K562 (cell line): Measurements from ENCODE around the gene BEND6. TPM values are rescaled to one million over a fixed set of nuclear protein-coding genes. Genes with fewer than 3 reads are reported as not detected.

Source experiments
- ATAC-seq: fragments of 200-7000 bp; cut with Tn5 transposase; 3 replicates; pipeline ENCODE4 v1.9.1; 2020; ENCODE audit warnings: moderate library complexity
- BruUV-seq: library from RNA; stranded (reverse); fragments of 400-500 nt; replicated peaks from 2 replicates; lab custom pipeline; 2021; lab: Mats Ljungman, UMichigan
- CTCF ChIA-PET: fragments of 300-600 bp; formaldehyde crosslinking; extraction: SDS; loops from one replicate; lab custom pipeline; 2021; ENCODE audit warnings: low intra/inter-chr PET ratio; lab: Yijun Ruan, JAX
- POLR2A ChIA-PET: fragments of 300-600, 350-650 bp; sonication (Branson Sonifier 250); formaldehyde crosslinking; extraction: SDS; loops from one replicate; lab custom pipeline; 2021; ENCODE audit warnings: antibody characterized with exemption, inconsistent platforms; lab: Yijun Ruan, JAX
- DNase-seq, 4 experiments: peaks; one replicate each; pipeline versions ENCODE4 v3.0.0 to v3.0.0-alpha.2; 2011 to 2018; ENCODE audit warnings: low spot score in 3 of 4, mixed read lengths in 3 of 4; ENCODE audit errors: extremely low read depth in 1 of 4
- FAIRE-seq: peaks from 2 replicates; lab custom pipeline; 2011; peaks lifted over from hg19 to GRCh38; lab: Jason Lieb, UNC
- H2AFZ ChIP-seq: 2 replicates; pipeline ENCODE4 v1.6.0; 2011; ENCODE audit warnings: low read depth, low read length, control low read depth, inconsistent platforms
- H3K27ac ChIP-seq: fragments of 200-600 bp; 3 replicates; pipeline ENCODE4 v1.8.0; 2011; ENCODE audit warnings: low read depth, mild to moderate bottlenecking, control low read depth, inconsistent platforms, low read length, moderate library complexity, mixed read lengths; ENCODE audit errors: extremely low read depth
- H3K27me3 ChIP-seq, 2 experiments: fragments of 300-600 bp in 1 of 2; 2 replicates in 1 of 2; 3 replicates in 1 of 2; pipeline versions ENCODE4 v1.6.0 to v1.8.0; 2011; ENCODE audit warnings: inconsistent platforms in 2 of 2, low read length in 2 of 2, mild to moderate bottlenecking in 1 of 2, mixed read lengths in 1 of 2, moderate library complexity in 1 of 2; ENCODE audit not compliant: control insufficient read depth in 2 of 2, insufficient read depth in 2 of 2
- H3K36me3 ChIP-seq: fragments of 300-600 bp; 3 replicates; pipeline ENCODE4 v1.8.0; 2011; ENCODE audit warnings: mild to moderate bottlenecking, low read length, inconsistent platforms; ENCODE audit not compliant: control insufficient read depth, insufficient read depth
- H3K4me1 ChIP-seq, 2 experiments: fragments of 200-600 bp in 1 of 2; replicated peaks in 1 of 2; 2 replicates in 1 of 2; 3 replicates in 1 of 2; pipeline versions ENCODE4 v1.5.1 to v1.8.0; 2011; ENCODE audit warnings: inconsistent platforms in 2 of 2, low read length in 2 of 2, mild to moderate bottlenecking in 1 of 2, mixed read lengths in 1 of 2, moderate library complexity in 1 of 2; ENCODE audit not compliant: control insufficient read depth in 2 of 2, insufficient read depth in 2 of 2
- H3K4me2 ChIP-seq: 2 replicates; pipeline ENCODE4 v1.6.1; 2011; ENCODE audit warnings: low read length, control low read depth, inconsistent platforms, mixed read lengths; ENCODE audit not compliant: insufficient read depth
- H3K4me3 ChIP-seq: fragments of 200-600 bp; sonication (generic), shearing (Covaris generic); 2 replicates; pipeline ENCODE4 v1.5.1; 2016; ENCODE audit warnings: control low read depth, inconsistent platforms
- H3K79me2 ChIP-seq: fragments of 200-600 bp; 3 replicates; pipeline ENCODE4 v1.8.0; 2011; ENCODE audit warnings: low read length, inconsistent platforms; ENCODE audit not compliant: control insufficient read depth, insufficient read depth
- H3K9ac ChIP-seq, 2 experiments: 2 replicates each; pipeline versions ENCODE4 v1.6.0 to v1.6.1; 2011; ENCODE audit warnings: low read depth in 2 of 2, low read length in 2 of 2, control low read depth in 1 of 2, inconsistent platforms in 1 of 2, mild to moderate bottlenecking in 1 of 2, mixed read lengths in 1 of 2; ENCODE audit not compliant: insufficient read depth in 1 of 2
- H3K9me1 ChIP-seq: one replicate; pipeline ENCODE4 v1.6.0; 2011; ENCODE audit warnings: inconsistent platforms, mild to moderate bottlenecking, low read length, moderate library complexity; ENCODE audit not compliant: control insufficient read depth, insufficient read depth
- H3K9me3 ChIP-seq: replicated peaks from 2 replicates; pipeline ENCODE4 v1.5.1; 2011; ENCODE audit warnings: low read depth, low read length, inconsistent platforms; ENCODE audit not compliant: control insufficient read depth, insufficient read depth
- H4K20me1 ChIP-seq: replicated peaks from 2 replicates; pipeline ENCODE4 v1.6.1; 2011; ENCODE audit warnings: low read length, inconsistent platforms, mixed read lengths; ENCODE audit not compliant: control insufficient read depth, insufficient read depth
- CBFA2T3 ChIP-seq: fragments of 450-650 bp; IDR thresholded peaks from 2 replicates; pipeline ENCODE4 v1.6.1; 2017
- CEBPG ChIP-seq, 3 experiments: fragments of 200-800 bp in 1 of 3; sonication (Bioruptor generic) in 1 of 3; sonication (generic) in 1 of 3; formaldehyde crosslinking in 1 of 3; IDR thresholded peaks in 2 of 3; conservative IDR thresholded peaks in 1 of 3; 2 replicates each; pipeline versions ENCODE4 v1.6.1 to v1.8.0; 2016 to 2022; ENCODE audit warnings: missing compliant biosample characterization in 2 of 3, missing genetic modification characterization in 2 of 3, mild to moderate bottlenecking in 1 of 3, missing genetic modification reagents in 1 of 3
- FOSL1 ChIP-seq: fragments of 200-800 bp; sonication (Bioruptor generic); conservative IDR thresholded peaks from 2 replicates; pipeline ENCODE4 v1.6.1; 2016; ENCODE audit warnings: missing genetic modification characterization, missing compliant biosample characterization
- NELFE ChIP-seq: IDR thresholded peaks from 2 replicates; pipeline ENCODE4 v1.6.1; 2011; ENCODE audit warnings: mild to moderate bottlenecking; ENCODE audit not compliant: insufficient read depth, insufficient read length
- PCBP2 ChIP-seq: fragments of 200-400 bp; formaldehyde crosslinking; IDR thresholded peaks from 2 replicates; pipeline ENCODE4 v1.6.1; 2018; ENCODE audit warnings: low read length, low read depth, mild to moderate bottlenecking, moderate library complexity; ENCODE audit not compliant: poor library complexity, severe bottlenecking
- PTTG1 ChIP-seq: fragments of 450-650 bp; IDR thresholded peaks from 2 replicates; pipeline ENCODE4 v1.6.1; 2016; ENCODE audit warnings: low read depth, mild to moderate bottlenecking, missing genetic modification characterization, missing compliant biosample characterization
- TCF3 ChIP-seq: sonication (generic); formaldehyde crosslinking; IDR thresholded peaks from 2 replicates; pipeline ENCODE4 v1.4.0; 2020; ENCODE audit warnings: mild to moderate bottlenecking, missing genetic modification reagents
- TEAD4 ChIP-seq, 2 experiments: sonication (generic) in 1 of 2; formaldehyde crosslinking in 1 of 2; IDR thresholded peaks; 2 replicates each; pipeline versions ENCODE4 v1.6.1 to v1.8.0; 2012 to 2022; ENCODE audit warnings: borderline replicate concordance in 1 of 2, inconsistent platforms in 1 of 2, low read length in 1 of 2, mild to moderate bottlenecking in 1 of 2, missing genetic modification reagents in 1 of 2
- WGBS: fragments of 100-300 bp; shearing (Covaris generic); methylation state at CpG from one replicate; pipeline ENCODE4 v1.1.6; 2016; ENCODE audit warnings: low coverage, mixed read lengths; ENCODE audit not compliant: insufficient coverage; ENCODE audit errors: missing lambda C conversion rate; 5-methylcytosine and 5-hydroxymethylcytosine counted together
- in situ Hi-C: fragments of 300-500 bp; cut with MboI; formaldehyde crosslinking; loops from 4 replicates; pipeline ENCODE4 v1.15.0; 2018; ENCODE audit warnings: inconsistent platforms, mixed read lengths
- intact Hi-C: fragments of 100-400 bp; cut with micrococcal nuclease; formaldehyde crosslinking; loops from 2 replicates; pipeline ENCODE4 v1.14.2; 2022
- polyA plus RNA-seq, 8 experiments: library from polyadenylated mRNA; depleted of rRNA in 4 of 8; stranded (reverse) in 5 of 8; unstranded in 3 of 8; fragments of >200 nt; fragmentation: Nextera tagmentation in 2 of 8; fragmentation: Illumina TruSeq in 1 of 8; extraction: Ambion mirVana in 2 of 8; extraction: Trizol in 1 of 8; gene quantifications; 2 replicates each; pipeline versions ENCODE4 v1.2.1 to v1.2.3, GENCODE V29; 2011 to 2014; ENCODE audit warnings: inconsistent platforms in 1 of 8, missing spikeins in 1 of 8
- total RNA-seq, 7 experiments: library from RNA; depleted of rRNA in 6 of 7; stranded (reverse); fragments of >200 nt in 6 of 7; fragmentation: Illumina TruSeq in 2 of 7; extraction: Trizol in 2 of 7; gene quantifications; 2 replicates each; pipeline versions ENCODE4 v1.2.1 to v1.2.3, GENCODE V29; 2011 to 2021; ENCODE audit warnings: low replicate concordance in 1 of 7
- TF ChIP-seq, protein P1 (sequence below): sonication (generic); formaldehyde crosslinking; IDR thresholded peaks from 2 replicates; pipeline ENCODE4 v1.9.0; 2022; ENCODE audit warnings: mild to moderate bottlenecking, missing genetic modification reagents

BEND6 gene
- total and polyA plus RNA-seq, 9 of the 15 experiments (the other 6 are each of a cell fraction or from before 2014, with no cell fraction given) = 0.37 to 4.0 (median 1.1) TPM

DNA sequence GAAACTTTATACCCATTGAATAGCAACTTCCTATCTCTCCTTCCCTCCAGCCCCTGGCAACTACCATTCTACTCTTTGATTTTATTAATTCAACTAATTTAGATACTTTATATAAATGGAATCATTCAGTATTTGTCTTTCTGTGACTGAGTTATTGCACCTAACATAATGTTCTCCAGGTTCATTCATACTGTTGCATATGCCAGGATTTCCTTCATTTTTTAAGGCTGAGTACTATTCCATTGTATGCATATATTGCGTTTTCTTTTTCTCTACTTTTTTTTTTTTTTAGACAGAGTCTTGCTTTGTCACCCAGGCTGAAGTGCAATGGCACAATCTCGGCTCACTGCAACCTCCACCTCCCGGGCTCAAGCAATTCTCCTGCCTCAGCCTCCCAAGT, 49.5 kb upstream of the BEND6 start:
- BruUV-seq = no TSS peak
- no CpG with 5 or more reads among the region's 3 CpGs for WGBS
- Histone ChIP-seq H3K27me3 (no peaks in the 10 kb centered on the region), H2AFZ (no peak overlapping the region), H3K9ac (no peak overlapping the region), H3K9me3 (no peaks in the 10 kb centered on the region), H3K4me3 (no peak overlapping the region), H3K4me2 (no peak overlapping the region), H3K79me2 (no peaks in the 10 kb centered on the region), H4K20me1 (no peaks in the 10 kb centered on the region), H3K9me1 (no peaks in the 10 kb centered on the region), H3K36me3 (no peaks in the 10 kb centered on the region), H3K4me1 (peaks cover 0 to 4% of the 10 kb centered on the region in 2 experiments; a peak in 2 of 5 replicates), H3K27ac (no peak overlapping the region)
- DNase-seq (no peak), ATAC-seq (no peak), FAIRE-seq (no peak)
- intact Hi-C loops (no loop called here), in situ Hi-C loops (loop anchor here (5.0 kb wide), 1 partner anchor 412 kb away; the partner anchor contains the start of gene PRIM2)
- ChIA-PET CTCF (interaction anchor here (1.3 to 4.5 kb wide), 3 partner anchors 50 to 418 kb away, joined by 14 to 34 read pairs (median 15); partner anchors contain the start of genes BEND6 and PRIM2), POLR2A (no interaction called here)
- no peak for TF ChIP-seq PCBP2
- TF ChIP-seq PTTG1 (tag) = no peak

DNA sequence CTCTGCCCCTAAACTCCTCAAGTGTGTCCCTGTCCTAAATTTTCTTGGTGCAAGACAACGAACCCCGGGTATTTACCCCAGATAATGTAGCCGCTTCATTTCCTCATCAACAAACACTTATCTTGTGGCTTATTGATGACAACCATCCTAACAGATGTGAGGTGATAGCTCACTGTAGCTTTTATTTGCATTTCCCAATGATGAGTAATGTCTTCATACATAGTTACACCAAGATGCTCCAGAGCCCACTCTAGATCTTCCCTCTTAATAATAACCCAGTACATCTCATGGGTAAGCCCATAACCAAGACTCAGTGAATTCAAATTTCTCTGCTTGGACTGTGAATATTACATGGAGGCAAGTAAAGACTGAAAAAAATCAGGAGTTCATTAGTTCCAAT, 48.2 kb upstream of the BEND6 start:
- ATAC-seq = no peak
- peak; percentile 17; the same call in 1 of the 2 replicates for TF ChIP-seq TCF3 (CRISPR knock-in tag)
- TF ChIP-seq NELFE = no peak
- TF ChIP-seq CBFA2T3 = peak; percentile 17; the same call in 1 of the 2 replicates
- peak; percentile 32; the same call in 1 of the 2 replicates for TF ChIP-seq TEAD4 (IDR thresholded peaks at IDR 0.05; ENCODE audit: low read length)
- no peak for TF ChIP-seq TEAD4 (CRISPR knock-in tag; IDR thresholded peaks at IDR 0.05; ENCODE audit: borderline replicate concordance)
- peak; percentile 48 for TF ChIP-seq FOSL1
- TF ChIP-seq CEBPG (CRISPR knock-in tag; IDR thresholded peaks at IDR 0.05) = no peak
- 0 out of 4 replicates have a peak, but pooled peaks of 1 of the 2 experiments have one; percentile 19 for TF ChIP-seq CEBPG (tag; conservative IDR thresholded peaks at IDR 0.05 in 1 of 2, IDR thresholded peaks at IDR 0.05 in 1 of 2)
- TF ChIP-seq, protein P1, sequence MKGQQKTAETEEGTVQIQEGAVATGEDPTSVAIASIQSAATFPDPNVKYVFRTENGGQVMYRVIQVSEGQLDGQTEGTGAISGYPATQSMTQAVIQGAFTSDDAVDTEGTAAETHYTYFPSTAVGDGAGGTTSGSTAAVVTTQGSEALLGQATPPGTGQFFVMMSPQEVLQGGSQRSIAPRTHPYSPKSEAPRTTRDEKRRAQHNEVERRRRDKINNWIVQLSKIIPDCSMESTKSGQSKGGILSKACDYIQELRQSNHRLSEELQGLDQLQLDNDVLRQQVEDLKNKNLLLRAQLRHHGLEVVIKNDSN (CRISPR knock-in tag) = no peak
- Histone ChIP-seq H2AFZ (no peak overlapping the region), H3K27me3 (no peaks in the 10 kb centered on the region), H3K79me2 (no peaks in the 10 kb centered on the region), H3K36me3 (no peaks in the 10 kb centered on the region), H3K27ac (no peak overlapping the region), H3K9ac (no peak overlapping the region), H3K4me1 (peaks cover 0 to 4% of the 10 kb centered on the region in 2 experiments; a peak in 2 of 5 replicates), H3K9me1 (no peaks in the 10 kb centered on the region), H3K9me3 (no peaks in the 10 kb centered on the region), H4K20me1 (no peaks in the 10 kb centered on the region), H3K4me3 (no peak overlapping the region), H3K4me2 (no peak overlapping the region)
- no TSS peak for BruUV-seq
- no peak for DNase-seq
- ChIA-PET CTCF (no interaction called here), POLR2A (interaction anchor here (0.6 kb wide), 1 partner anchor 183 kb away, joined by 3 read pairs; no protein-coding TSS in a partner anchor)
- FAIRE-seq = no peak
- 4% methylated on average over 3 of the region's 3 CpGs for WGBS
- intact Hi-C loops (no loop called here), in situ Hi-C loops (loop anchor here (5.0 kb wide), 1 partner anchor 411 kb away; the partner anchor contains the start of gene PRIM2)
